ENCODE results near the gene ANKRD23.

ANKRD23 gene

GRCh38 chr2:96835830-96836229 is 8.0 kb downstream of the ANKRD23 start:
- DNase-seq = no peak

GRCh38 chr2:96832754-96833507 is 10.9 kb downstream of the ANKRD23 start:
- peak; percentile 87 for DNase-seq

- no peak for DNase-seq
Measured at GRCh38 chr2:96832408-96832753, 11.4 kb downstream of the ANKRD23 start.

GRCh38 chr2:96831679-96832078 is 12.1 kb downstream of the ANKRD23 start:
- DNase-seq = no peak

- no peak for DNase-seq
Measured at GRCh38 chr2:96830044-96830562, 13.7 kb downstream of the ANKRD23 start.

GRCh38 chr2:96828874-96829273 is 14.9 kb downstream of the ANKRD23 start:
- DNase-seq = no peak

- no peak for DNase-seq
Measured at GRCh38 chr2:96828436-96828835, 15.4 kb downstream of the ANKRD23 start.

GRCh38 chr2:96826546-96827278 is 17.1 kb downstream of the ANKRD23 start:
- no peak for DNase-seq

- no peak for DNase-seq
Measured at GRCh38 chr2:96825057-96825456, 18.8 kb downstream of the ANKRD23 start.

GRCh38 chr2:96824079-96824870 is 19.5 kb downstream of the ANKRD23 start:
- DNase-seq = no peak

GRCh38 chr2:96823198-96823597 is 20.6 kb downstream of the ANKRD23 start:
- no peak for DNase-seq

- DNase-seq = no peak
Measured at GRCh38 chr2:96822786-96823185, 21.0 kb downstream of the ANKRD23 start.

- DNase-seq = no peak
Measured at GRCh38 chr2:96821113-96821675, 22.6 kb downstream of the ANKRD23 start.

GRCh38 chr2:96819876-96820511 is 23.8 kb downstream of the ANKRD23 start:
- no peak for DNase-seq

- no peak for DNase-seq
Measured at GRCh38 chr2:96819128-96819875, 24.5 kb downstream of the ANKRD23 start.

- DNase-seq = no peak
Measured at GRCh38 chr2:96817882-96818281, 25.9 kb downstream of the ANKRD23 start.

GRCh38 chr2:96816836-96817702 is 26.8 kb downstream of the ANKRD23 start:
- DNase-seq = no peak

- peak; percentile 79 for DNase-seq
Measured at GRCh38 chr2:96816127-96816835, 27.5 kb downstream of the ANKRD23 start, which contains the start of gene CNNM3. TSS of gene CNNM3 (plus strand) at chr2:96816268. CDS start at chr2:96816278, 10 bp downstream.

GRCh38 chr2:96815326-96816126 is 28.3 kb downstream of the ANKRD23 start:
- no peak for DNase-seq

All from NCI-H1092 (cell line).